Activated CD8-positive, alpha-beta memory T cell treated with anti-CD3 and anti-CD28 coated beads, Interleukin-2, amount 50 U/mL, for 1 hour (primary cell): ENCODE data around the gene EGFL7.

Source experiments
- DNase-seq: peaks from one replicate; pipeline ENCODE4 v3.0.0-alpha.2; 2020; ENCODE audit errors: extremely low read depth

EGFL7 gene

GRCh38 chr9:136685790-136686533 lies 23.2 kb downstream of the EGFL7 start:
- DNase-seq: no peak

DNA sequence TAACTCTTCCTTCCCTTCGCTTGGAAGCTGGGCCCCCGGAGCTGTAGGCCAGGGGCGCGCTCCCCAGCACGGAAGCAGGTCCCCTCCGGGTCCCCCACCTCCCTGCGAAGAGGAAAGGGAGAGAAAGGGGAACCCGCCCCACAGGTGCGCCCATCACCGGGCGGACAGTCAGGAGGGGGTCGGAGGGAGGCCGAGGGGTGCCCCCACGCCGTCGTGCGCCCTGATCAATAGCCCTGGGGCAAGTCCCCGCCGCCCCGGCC lies 23.7 kb downstream of the EGFL7 start:
- DNase-seq: no peak

DNA sequence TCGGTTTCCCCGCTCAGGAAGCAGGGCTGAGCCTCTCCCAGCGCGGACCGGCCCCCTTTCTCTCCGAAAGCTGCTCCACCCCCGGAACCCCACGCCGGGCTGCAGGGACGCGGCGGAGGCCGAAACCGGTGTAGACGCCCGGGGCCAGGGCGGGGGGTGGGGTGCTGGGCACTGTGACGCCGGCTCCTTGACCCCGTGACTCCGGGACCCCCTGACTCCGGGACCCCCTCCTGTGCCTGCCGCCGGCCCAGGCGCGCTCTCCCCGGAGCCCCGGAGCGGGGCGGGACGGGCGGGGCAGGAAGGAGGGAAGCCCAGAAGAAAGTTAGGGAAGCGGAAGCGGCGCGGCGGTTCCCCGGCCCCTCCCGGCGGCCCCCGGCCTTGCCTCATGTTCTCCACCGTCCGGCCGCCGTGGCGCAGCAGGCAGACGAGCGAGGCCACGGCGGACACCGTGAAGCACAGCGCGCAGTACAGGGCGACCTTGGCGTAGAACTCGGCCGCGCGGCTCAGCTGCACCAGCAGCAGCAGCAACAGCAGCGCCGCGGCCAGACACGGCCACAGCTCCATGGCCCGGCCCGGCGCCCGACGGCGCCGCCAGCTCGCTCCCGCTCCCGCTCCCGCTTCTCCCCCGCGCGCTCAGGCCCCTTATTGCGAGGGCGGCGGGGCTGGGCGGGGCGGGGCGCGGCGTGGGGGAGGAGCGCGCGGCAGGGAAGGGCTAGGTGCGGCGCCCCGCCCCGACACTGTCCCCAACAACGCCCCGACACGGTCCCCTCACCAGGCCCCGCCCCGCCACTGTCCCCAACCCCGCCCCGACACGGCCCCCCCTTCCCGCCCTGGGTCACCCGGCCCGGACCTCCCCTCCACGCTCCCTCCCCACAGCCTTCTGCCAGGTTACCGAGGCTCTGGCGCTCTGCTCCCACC lies 24.3 kb downstream of the EGFL7 start, which contains the start of gene AGPAT2:
Gene AGPAT2 (minus strand): TSS at position 664 of the 918 bp plus-strand sequence. CDS start 100 bp downstream, at position 564.
- DNase-seq: no peak

DNA sequence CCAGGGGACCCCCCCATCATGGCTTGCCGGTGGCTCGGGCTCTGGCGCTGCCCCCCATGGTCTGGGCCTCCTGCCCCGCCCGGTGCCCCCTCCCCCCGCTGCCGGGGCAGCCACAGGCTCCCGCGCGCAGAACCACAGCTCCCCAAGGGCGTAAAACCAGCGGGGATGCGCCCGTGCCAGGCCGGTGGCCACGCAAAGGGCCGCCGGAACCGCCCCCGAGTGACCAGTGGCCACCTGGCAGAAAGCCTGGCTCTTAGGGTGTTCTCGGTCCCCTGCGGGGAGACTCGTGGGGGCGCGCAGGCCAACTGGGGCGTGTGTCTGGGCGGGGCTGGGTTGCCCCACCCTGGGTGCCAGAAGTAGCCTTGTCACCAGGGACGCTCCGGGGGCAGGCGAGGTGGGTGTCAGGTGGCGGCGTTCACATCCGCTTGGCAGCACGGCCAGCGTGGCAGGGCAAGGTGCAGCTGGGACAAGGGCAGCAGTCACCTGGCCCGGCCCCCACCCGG lies 25.1 kb downstream of the EGFL7 start:
- DNase-seq: no peak

DNA sequence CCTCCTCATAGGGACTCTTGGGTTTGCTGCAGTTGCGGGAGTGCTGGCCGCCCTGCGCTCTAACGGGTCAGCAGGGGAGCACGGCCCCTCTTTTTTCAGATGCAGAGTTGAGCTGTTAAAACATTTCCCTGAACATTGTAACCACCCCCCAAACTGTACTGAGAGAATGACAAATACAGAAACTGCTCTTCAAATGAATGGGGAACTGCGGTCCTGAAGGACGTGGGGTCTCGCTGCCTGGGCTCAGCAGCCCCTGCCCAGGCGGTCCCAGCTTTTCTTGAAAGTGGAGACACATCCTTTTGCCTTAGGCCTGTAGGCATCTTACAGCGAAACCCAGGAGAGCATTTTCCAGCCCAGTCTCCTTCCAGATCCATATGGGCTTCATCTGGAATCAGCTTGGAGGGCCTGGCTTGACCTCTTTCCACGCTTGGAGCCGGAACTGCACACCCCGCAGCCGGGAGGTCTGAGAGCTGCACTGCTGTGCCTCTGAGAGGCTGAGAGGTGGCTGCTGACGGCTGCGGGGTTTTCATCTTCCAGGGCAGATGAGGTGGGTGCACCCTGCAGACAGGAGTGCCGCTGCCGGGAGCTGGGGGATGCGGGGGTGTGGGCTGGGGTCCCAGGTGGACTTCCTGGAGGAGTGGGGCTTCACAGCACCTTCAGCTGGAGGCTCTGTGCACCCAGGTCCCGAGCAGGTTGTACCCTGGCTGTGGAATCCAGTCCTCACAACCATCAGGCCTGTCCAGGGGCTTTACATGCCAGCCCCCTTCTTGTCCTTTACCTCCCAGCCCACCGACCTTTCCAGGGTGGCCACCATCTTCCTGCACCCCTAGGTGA lies 25.8 kb downstream of the EGFL7 start:
- no peak for DNase-seq

DNA sequence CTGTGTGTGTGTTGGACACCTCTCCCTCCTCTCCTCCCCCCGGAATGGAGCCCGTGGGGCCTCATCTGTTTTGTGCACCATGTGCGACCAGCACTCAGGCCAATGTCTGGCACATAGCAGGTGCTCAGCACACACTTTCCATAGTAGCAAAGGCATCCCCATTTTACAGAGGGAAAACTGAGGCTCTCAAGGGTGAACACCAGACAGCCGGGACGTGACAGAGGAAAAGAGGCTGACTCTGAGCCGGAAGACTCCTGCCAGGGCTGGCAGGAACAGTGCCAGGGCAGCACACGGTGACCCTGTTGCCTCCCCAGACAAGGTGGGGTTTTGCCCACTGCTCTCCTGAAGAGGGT lies 26.4 kb downstream of the EGFL7 start:
- DNase-seq: no peak

GRCh38 chr9:136690104-136690805 lies 27.5 kb downstream of the EGFL7 start:
- DNase-seq: no peak

DNA sequence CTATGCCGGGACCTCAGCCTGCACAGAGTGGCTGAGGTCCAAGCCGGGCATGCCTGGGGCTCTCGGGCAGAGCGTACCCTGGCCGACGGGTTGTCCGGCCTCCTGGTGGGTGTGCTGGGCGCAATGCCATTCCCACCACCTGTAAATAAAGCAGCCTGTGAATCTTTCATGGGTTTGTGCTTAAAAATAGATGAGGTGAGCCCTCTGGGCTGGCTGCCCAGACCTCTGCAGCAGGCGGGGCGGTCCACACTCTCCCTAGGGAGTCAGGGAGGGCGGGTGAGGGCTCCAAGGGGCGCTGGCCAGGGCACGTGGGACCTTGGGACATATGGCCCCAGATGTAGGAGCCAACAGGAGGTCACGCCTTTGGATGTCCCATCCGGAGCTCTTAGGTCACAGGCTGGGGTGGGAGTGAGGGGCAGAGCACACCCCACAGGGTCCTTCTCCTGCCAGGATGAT lies 28.1 kb downstream of the EGFL7 start:
- no peak for DNase-seq

- DNase-seq: no peak
These were observed 28.8 kb downstream of the EGFL7 start for GRCh38 chr9:136691316-136692184.

DNA sequence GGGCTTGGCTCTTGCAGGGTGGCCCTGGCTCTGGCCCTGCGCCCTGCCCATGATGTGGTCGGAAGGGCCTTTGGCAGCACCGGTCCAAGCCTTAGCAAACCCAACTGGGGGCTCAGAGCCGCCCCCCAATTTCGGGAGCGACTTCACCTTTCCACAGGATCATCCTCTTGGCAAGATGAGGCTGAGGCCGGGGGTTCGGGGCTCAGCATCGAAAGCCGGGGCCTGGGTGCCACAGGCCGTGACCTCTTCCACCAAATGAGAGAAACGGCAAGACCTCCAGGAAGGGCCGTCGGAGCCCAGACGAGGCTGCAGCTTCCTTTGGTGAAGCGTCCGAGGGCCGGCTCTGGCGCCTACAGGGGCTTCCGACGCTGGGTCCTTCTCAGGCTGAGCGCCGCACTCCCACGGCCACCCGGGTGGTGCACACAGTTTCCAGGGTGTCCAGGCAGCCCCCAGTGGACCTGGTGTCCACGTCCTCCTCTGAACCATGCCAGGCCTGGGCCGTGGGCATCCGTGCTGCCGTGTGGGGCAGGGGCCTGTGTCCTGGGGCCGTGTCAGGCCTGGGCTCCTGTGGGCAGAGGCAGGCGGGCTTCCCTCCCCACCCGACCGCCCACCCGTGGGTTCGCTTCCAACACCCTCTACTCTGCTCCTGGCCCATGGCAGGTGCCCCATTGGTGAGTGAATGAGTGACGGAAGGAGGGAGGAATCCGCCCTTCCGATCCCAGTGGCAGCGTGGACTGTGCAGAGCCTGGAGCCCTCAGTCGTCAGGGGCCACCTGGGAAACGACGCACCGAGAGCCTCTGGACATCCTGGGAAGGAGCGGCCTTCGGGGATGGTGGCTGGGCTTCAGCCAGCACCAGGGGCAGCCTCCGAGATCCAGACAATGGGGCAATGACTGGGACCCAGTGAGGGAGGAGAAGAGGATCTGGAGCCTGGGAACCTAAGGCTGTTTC lies 29.7 kb downstream of the EGFL7 start:
- DNase-seq: no peak

GRCh38 chr9:136693135-136693489 lies 30.4 kb downstream of the EGFL7 start:
- DNase-seq: no peak

DNA sequence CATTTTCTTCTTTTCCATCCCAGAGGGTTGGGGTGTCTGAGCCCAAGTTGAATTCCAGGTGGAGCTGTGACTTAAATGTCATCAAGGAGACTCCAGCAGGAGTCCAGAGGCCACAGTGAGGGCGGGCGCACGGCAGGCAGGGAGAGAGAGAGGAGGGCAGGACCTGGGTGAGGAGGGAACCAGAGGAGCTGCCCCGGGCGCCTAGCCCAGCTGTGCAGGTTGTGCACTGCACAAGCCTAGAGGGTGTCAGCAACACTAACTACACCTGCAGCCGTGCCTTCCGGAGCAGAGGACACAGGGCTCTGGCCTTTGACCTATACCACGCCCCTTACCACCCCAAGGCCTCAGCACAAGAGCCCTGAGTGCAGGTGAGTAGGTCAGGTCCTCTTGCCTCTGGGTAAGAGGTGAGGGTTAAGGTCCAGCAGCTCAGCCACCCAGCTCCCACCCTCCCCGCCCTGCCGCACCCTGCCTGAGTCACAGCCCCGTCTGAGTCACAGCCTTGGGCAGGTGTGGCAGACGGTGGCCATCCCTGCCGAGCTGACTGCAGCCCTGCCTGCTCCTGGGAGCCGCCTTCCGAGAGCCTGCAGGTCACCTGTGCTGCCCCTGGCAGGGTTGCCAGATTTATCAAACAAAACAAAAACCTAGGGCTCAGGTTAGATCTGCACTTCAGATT lies 30.9 kb downstream of the EGFL7 start:
- DNase-seq: no peak

- DNase-seq: no peak
These were observed 31.6 kb downstream of the EGFL7 start for GRCh38 chr9:136694163-136694871.

- DNase-seq: no peak
These were observed 32.1 kb downstream of the EGFL7 start for GRCh38 chr9:136694872-136695247.

DNA sequence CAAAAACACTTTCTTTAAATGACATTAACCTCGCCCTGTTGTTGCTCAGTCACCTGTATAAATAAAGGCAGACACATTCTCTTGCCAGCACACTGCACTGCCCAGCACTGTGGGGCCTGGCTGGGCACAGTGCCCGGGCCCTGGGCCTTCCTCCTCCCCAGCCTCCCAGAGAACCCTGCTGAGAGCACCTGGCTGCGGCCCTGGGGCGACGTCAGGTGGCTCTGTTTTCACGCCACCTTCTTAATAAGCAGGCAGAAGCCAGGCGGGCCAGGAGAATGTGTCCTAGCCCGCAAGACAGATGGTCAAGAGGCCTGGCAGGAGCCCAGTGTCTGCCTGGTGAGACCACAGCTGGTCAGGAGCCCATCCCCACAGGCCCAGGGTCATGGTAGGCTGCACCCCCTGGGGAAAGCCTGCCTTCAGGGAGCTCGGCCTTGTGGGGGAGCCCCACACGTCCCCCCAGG lies 32.7 kb downstream of the EGFL7 start:
- DNase-seq: no peak

DNA sequence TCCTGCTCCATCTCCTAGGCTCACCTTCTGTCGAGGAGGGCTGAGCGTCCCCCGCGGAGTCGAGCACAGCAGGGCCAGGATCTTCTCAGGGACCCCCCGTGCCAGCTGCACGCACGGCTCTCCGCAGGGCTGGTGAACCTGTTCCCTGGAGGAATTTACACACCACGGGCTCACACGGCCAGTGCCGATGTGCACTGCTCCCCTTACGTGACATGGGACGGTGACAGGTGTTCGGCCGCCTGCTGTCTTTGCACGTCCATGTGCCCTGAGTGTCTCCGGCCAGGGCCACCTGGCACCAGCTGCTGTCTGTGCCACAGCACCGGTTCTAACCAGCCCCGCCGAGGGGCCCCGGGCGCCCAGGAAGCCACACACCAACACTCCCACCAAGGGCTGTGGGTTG lies 33.2 kb downstream of the EGFL7 start:
- no peak for DNase-seq

DNA sequence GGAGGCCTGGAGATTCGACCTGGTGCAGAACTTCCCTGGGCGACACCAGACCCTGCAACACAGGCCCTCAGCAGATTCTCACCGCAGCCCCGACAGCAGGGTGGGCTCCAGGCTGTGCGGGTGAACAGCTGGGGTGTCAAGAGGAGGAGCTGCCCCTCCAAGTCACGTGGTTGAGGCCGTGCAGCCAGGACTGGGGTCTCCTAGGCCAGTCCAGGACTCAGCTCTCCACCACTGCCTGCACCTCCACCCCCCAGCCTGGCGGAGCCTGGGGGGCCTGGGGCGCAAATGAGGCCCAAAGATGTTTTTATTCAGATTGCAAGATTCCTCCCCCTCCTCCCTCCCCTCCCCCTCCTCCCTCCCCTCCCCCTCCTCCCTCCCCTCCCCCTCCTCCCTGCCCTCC lies 33.8 kb downstream of the EGFL7 start:
- DNase-seq: no peak

GRCh38 chr9:136697146-136697820 lies 34.6 kb downstream of the EGFL7 start:
- DNase-seq: no peak
